Central memory CD8-positive, alpha-beta T cell (primary cell): ENCODE data around the gene SEPTIN8.

Experiments used
- ATAC-seq: fragments of 150-1000 bp; cut with Tn5 transposase; replicated peaks from 2 replicates; pipeline ENCODE4 v1.10.0; 2022; ENCODE audit warnings: mild to moderate bottlenecking, moderate FRiP score, moderate number of reproducible peaks; ENCODE audit not compliant: poor library complexity, severe bottlenecking; ENCODE audit errors: extremely low read depth
- DNase-seq, 2 donors: peaks; one replicate each; pipeline ENCODE4 v3.0.0; 2021; ENCODE audit warnings: low spot score in 2 of 2
- H3K27ac Mint-ChIP-seq: one replicate; pipeline ENCODE4 v1.8.0; 2022; ENCODE audit warnings: low read depth, mild to moderate bottlenecking, moderate library complexity, mixed read lengths
- H3K27me3 Mint-ChIP-seq: one replicate; pipeline ENCODE4 v1.8.0; 2022; ENCODE audit warnings: mixed read lengths
- H3K36me3 Mint-ChIP-seq: one replicate; pipeline ENCODE4 v1.8.0; 2022; ENCODE audit warnings: mild to moderate bottlenecking, moderate library complexity, mixed read lengths; ENCODE audit not compliant: insufficient read depth
- H3K4me1 Mint-ChIP-seq: one replicate; pipeline ENCODE4 v1.8.0; 2022; ENCODE audit warnings: mixed read lengths
- H3K4me3 Mint-ChIP-seq: one replicate; pipeline ENCODE4 v1.8.0; 2022; ENCODE audit warnings: mild to moderate bottlenecking, moderate library complexity, mixed read lengths
- H3K9me3 Mint-ChIP-seq: one replicate; pipeline ENCODE4 v1.8.0; 2022; ENCODE audit warnings: mixed read lengths

SEPTIN8 gene

GRCh38 chr5:132777209-132778069, at the start of gene SEPTIN8:
SEPTIN8 (minus strand) TSS chr5:132777239; CDS start chr5:132777137, 102 bp downstream.
- peak in 1 of 2 donors; percentile 16 for DNase-seq
- H3K27me3 Mint-ChIP-seq, result no peaks in the 10 kb centered on the region
- H3K36me3 Mint-ChIP-seq, result peaks cover 2% of the 10 kb centered on the region
- H3K4me3 Mint-ChIP-seq, result peak within 1 kb of the TSS; percentile 79
- peak within 1 kb of the TSS; percentile 85 for H3K27ac Mint-ChIP-seq
- peak; percentile 54 for ATAC-seq
- H3K9me3 Mint-ChIP-seq, result no peaks in the 10 kb centered on the region
- H3K4me1 Mint-ChIP-seq, result peaks cover 41% of the 10 kb centered on the region

- peaks cover 3% of the 10 kb centered on the region for H3K36me3 Mint-ChIP-seq
- H3K27ac Mint-ChIP-seq, result no peak overlapping the region
- DNase-seq (no peak), ATAC-seq (no peak)
- H3K4me3 Mint-ChIP-seq, result no peak overlapping the region
- peaks cover 17% of the 10 kb centered on the region for H3K4me1 Mint-ChIP-seq
- H3K9me3 Mint-ChIP-seq, result no peaks in the 10 kb centered on the region
- H3K27me3 Mint-ChIP-seq, result peaks cover 50% of the 10 kb centered on the region
These were observed 49.5 kb upstream of the SEPTIN8 start for GRCh38 chr5:132826424-132827082.

DNA sequence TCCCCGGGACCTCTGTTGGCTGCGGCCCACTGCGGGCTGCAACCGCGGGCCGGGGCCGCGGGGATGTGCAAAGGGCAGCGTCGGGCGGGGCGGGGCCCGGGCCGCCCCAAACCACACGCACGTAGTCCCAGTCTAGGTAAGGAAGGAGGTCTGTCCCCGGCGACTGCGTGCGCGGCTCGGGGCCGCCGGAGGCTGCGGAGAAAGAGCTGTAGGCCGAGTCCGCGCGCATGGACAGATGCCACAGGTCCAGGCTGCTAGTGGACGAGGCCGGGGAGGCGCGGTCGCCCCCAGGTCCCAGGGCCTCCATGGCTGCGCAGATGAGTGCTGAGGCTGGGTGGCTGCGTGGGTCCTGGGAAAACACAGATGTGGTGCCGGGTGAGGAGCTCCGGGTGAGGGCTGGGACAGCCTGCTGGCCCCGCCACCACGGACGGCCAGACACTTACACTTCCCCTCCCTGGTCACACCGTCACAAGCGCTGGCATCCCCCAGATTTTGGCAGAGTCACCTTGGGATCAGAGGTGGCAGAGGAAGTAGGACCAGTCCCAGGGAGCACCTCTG, 48.9 kb upstream of the SEPTIN8 start:
- Mint-ChIP-seq H3K4me1 (peaks cover 11% of the 10 kb centered on the region), H3K9me3 (no peaks in the 10 kb centered on the region), H3K36me3 (peaks cover 3% of the 10 kb centered on the region), H3K27ac (no peak overlapping the region), H3K4me3 (no peak overlapping the region), H3K27me3 (peaks cover 44% of the 10 kb centered on the region)
- DNase-seq, result no peak
- no peak for ATAC-seq

GRCh38 chr5:132825033-132825833, 48.2 kb upstream of the SEPTIN8 start:
- H3K27me3 Mint-ChIP-seq, result peaks cover 47% of the 10 kb centered on the region
- H3K36me3 Mint-ChIP-seq, result peaks cover 5% of the 10 kb centered on the region
- H3K27ac Mint-ChIP-seq, result no peak overlapping the region
- H3K9me3 Mint-ChIP-seq, result no peaks in the 10 kb centered on the region
- peaks cover 13% of the 10 kb centered on the region for H3K4me1 Mint-ChIP-seq
- DNase-seq (no peak), ATAC-seq (no peak)
- no peak overlapping the region for H3K4me3 Mint-ChIP-seq

DNA sequence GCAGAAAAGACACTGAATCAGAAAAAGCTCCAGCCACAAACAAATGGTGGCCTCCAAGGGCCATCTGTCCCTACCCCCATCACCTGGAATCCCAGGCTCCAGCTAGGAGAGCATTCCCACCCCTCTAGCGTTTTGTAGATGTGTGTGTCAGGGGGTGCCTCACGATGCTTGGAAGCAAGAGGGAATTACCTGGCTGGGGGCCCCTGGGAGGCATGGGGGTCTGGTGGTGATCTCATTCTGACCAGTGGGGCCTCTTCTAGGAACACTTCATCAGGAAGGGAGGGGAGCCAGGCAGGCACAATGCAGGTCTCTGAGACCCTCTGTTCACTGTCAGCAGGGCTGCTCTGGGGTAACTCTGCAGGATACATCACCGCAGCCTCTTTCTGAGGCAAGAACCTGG, 47.4 kb upstream of the SEPTIN8 start:
- DNase-seq, result no peak
- no peak for ATAC-seq
- Mint-ChIP-seq H3K27ac (no peak overlapping the region), H3K36me3 (peaks cover 2% of the 10 kb centered on the region), H3K27me3 (peaks cover 53% of the 10 kb centered on the region), H3K9me3 (no peaks in the 10 kb centered on the region), H3K4me1 (peaks cover 10% of the 10 kb centered on the region), H3K4me3 (no peak overlapping the region)

- Mint-ChIP-seq H3K4me3 (no peak overlapping the region), H3K27ac (no peak overlapping the region), H3K27me3 (peaks cover 59% of the 10 kb centered on the region), H3K4me1 (peaks cover 6% of the 10 kb centered on the region), H3K9me3 (no peaks in the 10 kb centered on the region), H3K36me3 (peaks cover 2% of the 10 kb centered on the region)
- DNase-seq, result no peak
- ATAC-seq, result no peak
These were observed 46.5 kb upstream of the SEPTIN8 start for GRCh38 chr5:132823481-132824050.

- Mint-ChIP-seq H3K4me3 (no peak overlapping the region), H3K9me3 (no peaks in the 10 kb centered on the region), H3K27me3 (peaks cover 55% of the 10 kb centered on the region), H3K27ac (no peak overlapping the region), H3K4me1 (peaks cover 6% of the 10 kb centered on the region), H3K36me3 (peaks cover 2% of the 10 kb centered on the region)
- DNase-seq (no peak), ATAC-seq (no peak)
These were observed 45.8 kb upstream of the SEPTIN8 start for GRCh38 chr5:132822650-132823480.

GRCh38 chr5:132821791-132822190, 44.8 kb upstream of the SEPTIN8 start:
- Mint-ChIP-seq H3K4me1 (peaks cover 6% of the 10 kb centered on the region), H3K27me3 (peaks cover 44% of the 10 kb centered on the region), H3K27ac (no peak overlapping the region), H3K4me3 (no peak overlapping the region), H3K9me3 (no peaks in the 10 kb centered on the region), H3K36me3 (peaks cover 4% of the 10 kb centered on the region)
- DNase-seq (no peak), ATAC-seq (no peak)

DNA sequence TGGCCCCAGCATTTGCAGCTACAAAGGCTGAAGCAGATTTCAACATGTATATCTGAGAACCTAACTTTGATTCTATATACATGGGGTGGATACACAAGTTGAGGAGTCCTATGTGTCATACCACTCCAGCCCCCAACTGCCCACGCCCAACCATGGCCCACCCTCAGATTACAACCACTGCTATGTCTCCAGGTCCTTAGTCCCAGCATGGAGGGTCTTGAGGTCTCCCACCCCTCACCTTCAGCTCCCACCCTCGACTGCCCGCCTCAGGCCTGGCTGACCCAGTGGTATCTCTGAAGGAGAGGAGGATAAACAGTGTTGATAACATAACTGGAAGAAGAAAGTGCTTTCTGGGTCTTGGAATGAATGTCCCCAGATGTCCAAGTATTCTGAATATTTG, 44.3 kb upstream of the SEPTIN8 start:
- no peak for ATAC-seq
- Mint-ChIP-seq H3K4me1 (peaks cover 6% of the 10 kb centered on the region), H3K4me3 (no peak overlapping the region), H3K36me3 (peaks cover 4% of the 10 kb centered on the region), H3K9me3 (no peaks in the 10 kb centered on the region), H3K27me3 (peaks cover 40% of the 10 kb centered on the region), H3K27ac (no peak overlapping the region)
- no peak for DNase-seq

DNA sequence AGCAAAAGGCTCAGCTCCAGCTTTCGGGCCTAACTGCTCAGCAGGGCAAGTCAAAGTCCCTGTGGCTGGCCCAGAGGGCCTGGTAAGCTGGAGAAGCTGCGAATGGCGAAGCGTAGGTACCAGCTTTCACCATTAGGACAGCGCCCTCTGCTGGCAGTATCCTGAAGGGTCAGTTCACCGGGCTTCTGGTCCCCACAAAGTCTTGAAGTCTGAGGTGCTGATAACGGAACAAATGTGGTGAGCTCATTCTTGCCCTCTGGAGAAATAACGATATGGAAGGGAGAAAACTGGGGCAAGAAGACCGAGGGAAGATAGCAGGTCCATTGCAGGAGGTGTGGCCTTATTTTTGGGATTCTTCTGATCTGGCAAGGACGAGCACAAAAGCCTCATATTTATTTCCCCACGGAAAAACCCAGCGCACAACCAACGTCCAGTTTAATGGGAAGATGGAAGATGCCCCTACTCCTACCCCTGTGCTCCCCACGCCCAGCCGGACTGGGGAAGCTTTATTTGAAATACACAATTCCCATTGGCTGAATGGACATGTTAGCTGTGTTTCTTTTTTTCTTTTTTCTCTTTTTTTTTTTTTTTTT, 43.2 kb upstream of the SEPTIN8 start:
- DNase-seq, result peak; percentile 75 to 87
- Mint-ChIP-seq H3K9me3 (no peaks in the 10 kb centered on the region), H3K4me1 (peaks cover 6% of the 10 kb centered on the region), H3K4me3 (no peak overlapping the region), H3K27me3 (peaks cover 35% of the 10 kb centered on the region), H3K36me3 (peaks cover 4% of the 10 kb centered on the region), H3K27ac (no peak overlapping the region)
- ATAC-seq, result peak; percentile 78

DNA sequence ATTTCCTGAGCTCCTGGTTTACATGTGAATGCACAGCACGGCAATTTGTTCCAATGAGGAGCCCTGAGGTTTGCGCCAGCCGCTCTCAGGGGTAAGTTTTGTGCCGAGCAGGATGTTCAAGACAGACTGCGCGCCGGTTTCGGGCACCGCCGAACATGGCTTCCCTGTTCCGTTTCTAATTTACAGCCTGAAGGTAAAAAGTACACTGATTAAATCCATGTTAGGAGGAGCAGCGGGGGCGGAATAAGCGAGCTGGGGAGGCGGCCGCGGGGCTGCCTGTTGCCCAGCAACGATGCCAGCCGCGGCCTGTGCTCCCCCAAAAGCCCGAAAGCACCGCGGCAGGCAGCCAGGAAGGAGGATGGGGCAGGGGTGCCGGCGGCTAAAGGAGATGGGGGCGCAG, 42.4 kb upstream of the SEPTIN8 start:
- Mint-ChIP-seq H3K36me3 (peaks cover 4% of the 10 kb centered on the region), H3K9me3 (no peaks in the 10 kb centered on the region), H3K27ac (no peak overlapping the region), H3K4me3 (peak overlapping the region; percentile 32), H3K27me3 (peaks cover 28% of the 10 kb centered on the region), H3K4me1 (peaks cover 6% of the 10 kb centered on the region)
- ATAC-seq (no peak), DNase-seq (no peak)
